CD4-positive, alpha-beta T cell (primary cell): Measurements from ENCODE around the gene PLCD3. TPM values are rescaled to one million over a fixed set of nuclear protein-coding genes. Genes with fewer than 3 reads are reported as not detected.

Experiments
- ATAC-seq: fragments of 200-7000 bp; cut with Tn5 transposase; one replicate; pipeline ENCODE4 v1.10.0; 2022; ENCODE audit warnings: mild to moderate bottlenecking; ENCODE audit not compliant: poor library complexity
- CTCF ChIA-PET: fragments of 350-600 bp; sonication (Branson Sonifier 250); formaldehyde crosslinking; loops from one replicate; lab custom pipeline; 2021; ENCODE audit warnings: antibody characterized with exemption, inconsistent platforms; lab: Charles Lee
- POLR2A ChIA-PET: fragments of 350-600 bp; sonication (Branson Sonifier 250); formaldehyde crosslinking; loops from one replicate; lab custom pipeline; 2021; ENCODE audit warnings: antibody characterized with exemption, inconsistent platforms; lab: Charles Lee
- DNase-seq, 14 experiments: peaks; one replicate each; pipeline ENCODE4 v3.0.0-alpha.2; 2013 to 2020; ENCODE audit warnings: mixed read lengths in 2 of 14
- H3K27ac ChIP-seq, 2 donors: one replicate each; pipeline versions ENCODE4 v1.5.1 to v1.7.0; 2013; ENCODE audit warnings: low read length in 2 of 2, low read depth in 1 of 2, mild to moderate bottlenecking in 1 of 2
- H3K27me3 ChIP-seq, 2 experiments: 1 replicate in 1 of 2; 2 replicates in 1 of 2; pipeline versions ENCODE4 v1.6.1 to v1.7.0; 2013; ENCODE audit warnings: low read length in 2 of 2, control low read depth in 1 of 2, mild to moderate bottlenecking in 1 of 2, moderate library complexity in 1 of 2; ENCODE audit not compliant: insufficient read depth in 2 of 2, control insufficient read depth in 1 of 2
- H3K36me3 ChIP-seq: one replicate; pipeline ENCODE4 v1.6.1; 2013; ENCODE audit warnings: low read length, control low read depth; ENCODE audit not compliant: insufficient read depth
- H3K4me1 ChIP-seq: one replicate; pipeline ENCODE4 v1.6.1; 2013; ENCODE audit warnings: low read length, control low read depth; ENCODE audit not compliant: insufficient read depth
- H3K4me3 ChIP-seq: one replicate; pipeline ENCODE4 v1.5.1; 2013; ENCODE audit warnings: mild to moderate bottlenecking, low read length, moderate library complexity
- H3K9me3 ChIP-seq, 2 experiments: 1 replicate in 1 of 2; 2 replicates in 1 of 2; pipeline versions ENCODE4 v1.6.1 to v1.7.0; 2013; ENCODE audit warnings: low read length in 2 of 2, mild to moderate bottlenecking in 2 of 2, control low read depth in 1 of 2, moderate library complexity in 1 of 2; ENCODE audit not compliant: control insufficient read depth in 1 of 2, insufficient read depth in 1 of 2
- H3K27ac Mint-ChIP-seq: one replicate; pipeline ENCODE4 v1.8.0; 2020; ENCODE audit warnings: mixed read lengths
- H3K27me3 Mint-ChIP-seq: one replicate; pipeline ENCODE4 v1.8.0; 2021; ENCODE audit warnings: mixed read lengths
- H3K36me3 Mint-ChIP-seq: one replicate; pipeline ENCODE4 v1.8.0; 2021; ENCODE audit warnings: low read depth, mixed read lengths
- H3K4me1 Mint-ChIP-seq: one replicate; pipeline ENCODE4 v1.8.0; 2021; ENCODE audit warnings: low read depth, mixed read lengths
- H3K4me3 Mint-ChIP-seq: one replicate; pipeline ENCODE4 v1.8.0; 2020; ENCODE audit warnings: mild to moderate bottlenecking, mixed read lengths
- H3K9me3 Mint-ChIP-seq: one replicate; pipeline ENCODE4 v1.8.0; 2020; ENCODE audit warnings: mixed read lengths
- intact Hi-C, 2 experiments: fragments of 100-400 bp; cut with DNase I in 1 of 2; cut with micrococcal nuclease in 1 of 2; formaldehyde crosslinking; loops; one replicate each; pipeline versions ENCODE4 v1.15.1 to v1.9.0; 2023 to 2025; cut with DNase I, micrococcal nuclease
- total RNA-seq, 174 experiments: library from RNA in 2 of 174; stranded (reverse) in 2 of 174; gene quantifications; one replicate each; pipeline ENCODE4 v1.2.3 and lab custom pipeline; 2021 to 2026
- TF ChIP-seq, protein P1 (sequence below): fragments of 200-600 bp; IDR thresholded peaks from one replicate; pipeline ENCODE4 v1.8.0; 2022; ENCODE audit warnings: antibody characterized with exemption, mild to moderate bottlenecking

The PLCD3 gene
- total RNA-seq, 2 experiments from 2014 or later: 1.8 to 2.4 TPM

DNA sequence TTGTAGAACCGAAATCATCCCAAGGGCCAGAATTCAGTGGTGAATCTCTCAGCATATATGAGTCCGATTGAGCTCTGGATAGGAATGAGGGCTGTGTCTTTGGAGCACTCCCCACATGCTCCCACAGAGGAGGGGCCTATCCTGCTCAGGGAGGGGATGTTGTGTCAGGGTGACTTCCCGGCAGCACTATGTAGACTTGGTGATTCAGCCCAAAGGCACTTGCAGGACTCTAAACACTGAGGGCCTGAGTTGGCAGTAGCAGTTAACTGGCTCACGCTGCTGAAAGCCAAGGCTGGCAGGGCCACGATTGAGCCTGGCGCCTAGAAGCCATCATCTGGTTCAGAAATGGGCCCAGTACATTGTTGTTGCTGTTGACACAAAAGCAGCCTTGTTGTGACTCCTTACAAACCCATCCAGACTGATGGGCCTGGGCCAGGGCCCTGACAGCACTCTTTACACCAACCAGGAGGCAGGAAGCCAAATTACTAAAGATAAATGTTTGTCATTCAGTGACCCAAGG lies 39.3 kb downstream of the PLCD3 start:
- Histone ChIP-seq H3K27me3 (no peaks in the 10 kb centered on the region), H3K4me3 (no peak overlapping the region), H3K9me3 (no peaks in the 10 kb centered on the region), H3K4me1 (no peaks in the 10 kb centered on the region), H3K27ac (no peak overlapping the region), H3K36me3 (peaks cover 94% of the 10 kb centered on the region)
- Mint-ChIP-seq H3K27ac (no peak overlapping the region), H3K4me3 (no peak overlapping the region), H3K36me3 (peaks cover 89% of the 10 kb centered on the region), H3K4me1 (no peaks in the 10 kb centered on the region), H3K27me3 (no peaks in the 10 kb centered on the region), H3K9me3 (no peaks in the 10 kb centered on the region)
- DNase-seq: no peak
- POLR2A ChIA-PET: no interaction called here
- intact Hi-C loops: no loop called here
- TF ChIP-seq, protein P1, sequence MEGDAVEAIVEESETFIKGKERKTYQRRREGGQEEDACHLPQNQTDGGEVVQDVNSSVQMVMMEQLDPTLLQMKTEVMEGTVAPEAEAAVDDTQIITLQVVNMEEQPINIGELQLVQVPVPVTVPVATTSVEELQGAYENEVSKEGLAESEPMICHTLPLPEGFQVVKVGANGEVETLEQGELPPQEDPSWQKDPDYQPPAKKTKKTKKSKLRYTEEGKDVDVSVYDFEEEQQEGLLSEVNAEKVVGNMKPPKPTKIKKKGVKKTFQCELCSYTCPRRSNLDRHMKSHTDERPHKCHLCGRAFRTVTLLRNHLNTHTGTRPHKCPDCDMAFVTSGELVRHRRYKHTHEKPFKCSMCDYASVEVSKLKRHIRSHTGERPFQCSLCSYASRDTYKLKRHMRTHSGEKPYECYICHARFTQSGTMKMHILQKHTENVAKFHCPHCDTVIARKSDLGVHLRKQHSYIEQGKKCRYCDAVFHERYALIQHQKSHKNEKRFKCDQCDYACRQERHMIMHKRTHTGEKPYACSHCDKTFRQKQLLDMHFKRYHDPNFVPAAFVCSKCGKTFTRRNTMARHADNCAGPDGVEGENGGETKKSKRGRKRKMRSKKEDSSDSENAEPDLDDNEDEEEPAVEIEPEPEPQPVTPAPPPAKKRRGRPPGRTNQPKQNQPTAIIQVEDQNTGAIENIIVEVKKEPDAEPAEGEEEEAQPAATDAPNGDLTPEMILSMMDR: no peak
- CTCF ChIA-PET: no interaction called here
- ATAC-seq: no peak

DNA sequence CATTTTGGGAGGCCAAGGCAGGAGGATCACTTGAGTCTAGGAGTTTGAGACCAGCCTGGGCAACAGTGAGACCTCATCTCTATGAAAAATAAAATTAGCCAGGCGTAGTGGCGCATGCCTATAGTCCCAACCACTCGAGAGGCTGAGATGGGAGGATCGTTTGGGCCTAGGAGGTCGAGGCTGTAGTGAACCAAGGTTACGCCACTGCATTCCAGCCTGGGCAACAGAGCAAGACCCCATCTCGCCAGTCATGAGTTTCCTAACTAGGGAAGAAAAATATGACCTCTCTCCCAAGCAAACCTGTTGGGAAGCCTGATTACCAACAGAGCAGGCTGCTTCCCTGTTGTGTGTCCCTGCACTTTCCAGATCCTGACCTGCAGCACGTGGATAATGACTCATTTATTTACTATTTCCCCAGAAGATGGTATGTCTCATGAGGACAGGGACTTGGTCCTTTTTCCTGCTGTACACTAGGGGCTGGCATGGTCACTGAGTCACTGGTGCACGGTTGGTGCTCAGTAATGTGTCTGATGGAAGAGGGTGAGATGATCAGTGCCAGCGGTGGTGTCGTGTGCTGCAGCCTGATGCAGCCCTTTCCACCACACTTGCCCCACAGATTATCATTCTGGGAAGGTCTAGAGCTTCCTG lies 40.4 kb downstream of the PLCD3 start:
- Histone ChIP-seq H3K4me3 (no peak overlapping the region), H3K27ac (no peak overlapping the region), H3K4me1 (no peaks in the 10 kb centered on the region), H3K27me3 (no peaks in the 10 kb centered on the region), H3K36me3 (peaks cover 94% of the 10 kb centered on the region), H3K9me3 (no peaks in the 10 kb centered on the region)
- ChIA-PET CTCF (no interaction called here), POLR2A (no interaction called here)
- TF ChIP-seq, protein P1: no peak
- no peak for DNase-seq
- H3K27me3 Mint-ChIP-seq: no peaks in the 10 kb centered on the region
- H3K27ac Mint-ChIP-seq: no peak overlapping the region
- H3K36me3 Mint-ChIP-seq: peaks cover 89% of the 10 kb centered on the region
- no peak overlapping the region for H3K4me3 Mint-ChIP-seq
- ATAC-seq: no peak
- H3K4me1 Mint-ChIP-seq: no peaks in the 10 kb centered on the region
- intact Hi-C loops: no loop called here
- no peaks in the 10 kb centered on the region for H3K9me3 Mint-ChIP-seq

DNA sequence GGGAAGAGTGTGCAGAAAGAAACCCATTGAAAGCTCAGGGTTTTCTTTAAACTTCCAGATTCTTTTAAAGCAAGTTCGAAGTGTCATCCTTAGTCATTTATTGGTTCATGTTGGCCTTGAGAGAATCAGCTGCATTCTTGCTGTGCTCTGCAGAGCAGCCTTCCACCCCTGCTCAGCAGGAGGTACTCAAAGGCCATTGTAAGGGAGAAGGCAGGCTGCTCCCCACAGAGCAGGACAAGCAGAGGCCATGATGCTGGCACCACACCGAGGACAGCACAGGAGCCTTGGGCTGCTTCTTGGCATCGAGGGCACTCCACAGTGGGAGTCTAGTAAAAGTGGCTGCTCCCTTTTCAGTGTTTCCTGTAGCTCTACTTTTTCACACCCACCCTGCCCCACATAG lies 41.6 kb downstream of the PLCD3 start:
- DNase-seq: no peak
- no peaks in the 10 kb centered on the region for H3K27me3 ChIP-seq
- H3K27ac ChIP-seq: no peak overlapping the region
- H3K4me3 ChIP-seq: no peak overlapping the region
- Mint-ChIP-seq H3K27me3 (no peaks in the 10 kb centered on the region), H3K27ac (no peak overlapping the region), H3K36me3 (peaks cover 84% of the 10 kb centered on the region), H3K4me1 (no peaks in the 10 kb centered on the region), H3K9me3 (no peaks in the 10 kb centered on the region), H3K4me3 (no peak overlapping the region)
- ChIA-PET CTCF (no interaction called here), POLR2A (no interaction called here)
- H3K36me3 ChIP-seq: peaks cover 91% of the 10 kb centered on the region
- no peaks in the 10 kb centered on the region for H3K9me3 ChIP-seq
- no peaks in the 10 kb centered on the region for H3K4me1 ChIP-seq
- TF ChIP-seq, protein P1: no peak
- intact Hi-C loops: no loop called here
- ATAC-seq: no peak
